Subcutaneous adipose tissue (tissue), 4 donors: Measurements from ENCODE around the gene ZCCHC2. TPM values are rescaled to one million over a fixed set of nuclear protein-coding genes. Genes with fewer than 3 reads are reported as not detected.

Source experiments
- CTCF ChIP-seq: fragments of 450-650 bp; IDR thresholded peaks from one replicate; pipeline ENCODE4 v1.5.1; 2016; ENCODE audit warnings: low read depth, mild to moderate bottlenecking, control low read depth, antibody characterized with exemption, moderate library complexity
- total RNA-seq, 4 donors: library from RNA; depleted of rRNA; stranded (reverse); fragments of >200 nt; gene quantifications; one replicate each; pipeline ENCODE4 v1.1.0, GENCODE V29; 2016

Gene ZCCHC2
- total RNA-seq, 4 donors from 2014 or later = 33.5 to 48.1 (median 37.1) TPM

GRCh38 chr18:62569081-62569655 is 46.3 kb downstream of the ZCCHC2 start:
- TF ChIP-seq CTCF = no peak

GRCh38 chr18:62571037-62571436 is 48.2 kb downstream of the ZCCHC2 start:
- no peak for TF ChIP-seq CTCF

GRCh38 chr18:62571648-62572047 is 48.8 kb downstream of the ZCCHC2 start:
- TF ChIP-seq CTCF = no peak

GRCh38 chr18:62572456-62572855 is 49.6 kb downstream of the ZCCHC2 start:
- no peak for TF ChIP-seq CTCF

GRCh38 chr18:62574776-62575175 is 52.0 kb downstream of the ZCCHC2 start:
- TF ChIP-seq CTCF = no peak

- TF ChIP-seq CTCF = no peak
Observed at GRCh38 chr18:62576271-62576670, 53.4 kb downstream of the ZCCHC2 start.

- no peak for TF ChIP-seq CTCF
Observed at GRCh38 chr18:62576845-62577512, 54.2 kb downstream of the ZCCHC2 start.
